ENCODE data around the gene PLA2G4F. TPM values are rescaled to one million over a fixed set of nuclear protein-coding genes. Genes with fewer than 3 reads are reported as not detected.
A peak's percentile ranks its signal among the peaks of the same experiment; 100 is the strongest.

Gene PLA2G4F
- total and polyA plus RNA-seq, 10 donors = 0.03 TPM; not detected in 9

DNA sequence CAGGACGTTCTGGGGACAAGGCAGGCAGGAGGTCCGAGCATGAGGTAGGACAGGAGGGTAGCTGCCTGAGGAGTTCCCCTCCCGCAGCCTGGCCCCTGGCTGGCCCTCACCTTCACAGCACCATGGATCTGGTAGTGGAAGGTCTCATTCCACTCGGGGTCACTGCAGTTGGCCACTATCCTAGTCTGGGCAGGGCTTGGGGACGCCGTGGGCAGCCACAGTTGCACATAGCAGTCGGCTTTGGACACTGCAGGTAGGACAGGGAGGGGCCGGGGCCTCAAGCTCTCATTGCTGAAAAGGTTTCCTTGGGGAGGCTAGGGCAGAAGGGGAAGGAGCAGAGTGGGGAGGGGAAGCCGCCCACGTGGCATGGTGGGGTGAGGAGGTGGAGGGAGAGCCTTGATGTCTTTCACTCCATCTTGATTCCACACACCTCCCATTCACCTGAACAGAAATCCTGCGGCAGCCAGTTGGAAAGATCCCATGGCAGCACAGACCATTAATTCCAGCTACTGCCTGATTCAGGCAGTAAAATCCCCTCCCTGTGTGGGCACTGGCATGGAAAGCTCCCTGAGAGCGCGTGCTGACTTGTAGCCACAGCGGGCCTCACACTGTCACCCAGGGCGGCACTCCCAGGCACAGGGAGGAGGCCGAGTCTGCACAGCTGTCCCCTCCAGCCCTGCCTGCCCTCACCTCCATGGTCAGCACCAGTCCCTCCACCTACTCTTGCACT, 2.1 kb downstream of the PLA2G4F start:
- WGBS, 5 donors = 84 to 90% (median 85%) methylated on average over 12 to 16 of the region's 16 CpGs
- Histone ChIP-seq H3K36me3 (peaks cover 0 to 12% (median 9%) of the 10 kb centered on the region in 6 donors), H3K4me3 (no peak overlapping the region), H3K9me3 (no peaks in the 10 kb centered on the region), H3K27ac (no peak overlapping the region), H3K27me3 (replicated peaks in 1 of 7) (peaks cover 0 to 3% (median 0%) of the 10 kb centered on the region in 7 donors), H3K4me1 (no peaks in the 10 kb centered on the region)
- TF ChIP-seq POLR2AphosphoS5 (IDR thresholded peaks at IDR 0.05) (no peak), POLR2A (IDR thresholded peaks at IDR 0.05) (no peak)
- TF ChIP-seq, protein P1, sequence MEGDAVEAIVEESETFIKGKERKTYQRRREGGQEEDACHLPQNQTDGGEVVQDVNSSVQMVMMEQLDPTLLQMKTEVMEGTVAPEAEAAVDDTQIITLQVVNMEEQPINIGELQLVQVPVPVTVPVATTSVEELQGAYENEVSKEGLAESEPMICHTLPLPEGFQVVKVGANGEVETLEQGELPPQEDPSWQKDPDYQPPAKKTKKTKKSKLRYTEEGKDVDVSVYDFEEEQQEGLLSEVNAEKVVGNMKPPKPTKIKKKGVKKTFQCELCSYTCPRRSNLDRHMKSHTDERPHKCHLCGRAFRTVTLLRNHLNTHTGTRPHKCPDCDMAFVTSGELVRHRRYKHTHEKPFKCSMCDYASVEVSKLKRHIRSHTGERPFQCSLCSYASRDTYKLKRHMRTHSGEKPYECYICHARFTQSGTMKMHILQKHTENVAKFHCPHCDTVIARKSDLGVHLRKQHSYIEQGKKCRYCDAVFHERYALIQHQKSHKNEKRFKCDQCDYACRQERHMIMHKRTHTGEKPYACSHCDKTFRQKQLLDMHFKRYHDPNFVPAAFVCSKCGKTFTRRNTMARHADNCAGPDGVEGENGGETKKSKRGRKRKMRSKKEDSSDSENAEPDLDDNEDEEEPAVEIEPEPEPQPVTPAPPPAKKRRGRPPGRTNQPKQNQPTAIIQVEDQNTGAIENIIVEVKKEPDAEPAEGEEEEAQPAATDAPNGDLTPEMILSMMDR (IDR thresholded peaks at IDR 0.05 in 8 of 11, conservative IDR thresholded peaks at IDR 0.05 in 3 of 11) = no peak
- DNase-seq = peak; percentile 51
- intact Hi-C loops (cut with DNase I; ENCODE audit: low total_unique reads) = no loop called here

DNA sequence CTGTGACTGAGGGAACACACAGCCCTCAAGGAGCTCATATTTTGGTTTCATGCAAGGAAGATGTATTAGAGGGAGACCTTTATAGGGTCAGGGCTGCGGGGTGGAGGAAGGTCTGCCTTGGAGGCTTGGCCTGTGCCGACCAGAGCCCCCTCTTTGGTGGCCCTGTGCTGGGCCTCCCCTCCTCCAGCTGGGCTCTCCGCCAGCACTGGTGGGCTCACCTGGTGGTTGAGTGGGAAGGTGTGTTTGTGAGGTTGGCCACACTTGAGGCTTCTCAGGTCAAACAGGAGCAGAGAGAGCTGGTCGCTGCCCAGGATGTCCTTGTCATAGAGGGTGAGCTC, 2.6 kb downstream of the PLA2G4F start:
- DNase-seq = peak; percentile 51
- Histone ChIP-seq H3K4me1 (no peaks in the 10 kb centered on the region), H3K4me3 (no peak overlapping the region), H3K27ac (no peak overlapping the region), H3K36me3 (peaks cover 0 to 7% (median 3%) of the 10 kb centered on the region in 6 donors), H3K27me3 (replicated peaks in 1 of 7) (peaks cover 0 to 3% (median 0%) of the 10 kb centered on the region in 7 donors), H3K9me3 (no peaks in the 10 kb centered on the region)
- intact Hi-C loops (cut with DNase I; ENCODE audit: low total_unique reads) = no loop called here
- WGBS, 5 donors = 54 to 89% (median 85%) methylated on average over 3 to 4 of the region's 4 CpGs
- no peak for TF ChIP-seq POLR2A (IDR thresholded peaks at IDR 0.05)
- TF ChIP-seq POLR2AphosphoS5 (IDR thresholded peaks at IDR 0.05) = no peak
- TF ChIP-seq, protein P1 (IDR thresholded peaks at IDR 0.05 in 8 of 11, conservative IDR thresholded peaks at IDR 0.05 in 3 of 11) = no peak

DNA sequence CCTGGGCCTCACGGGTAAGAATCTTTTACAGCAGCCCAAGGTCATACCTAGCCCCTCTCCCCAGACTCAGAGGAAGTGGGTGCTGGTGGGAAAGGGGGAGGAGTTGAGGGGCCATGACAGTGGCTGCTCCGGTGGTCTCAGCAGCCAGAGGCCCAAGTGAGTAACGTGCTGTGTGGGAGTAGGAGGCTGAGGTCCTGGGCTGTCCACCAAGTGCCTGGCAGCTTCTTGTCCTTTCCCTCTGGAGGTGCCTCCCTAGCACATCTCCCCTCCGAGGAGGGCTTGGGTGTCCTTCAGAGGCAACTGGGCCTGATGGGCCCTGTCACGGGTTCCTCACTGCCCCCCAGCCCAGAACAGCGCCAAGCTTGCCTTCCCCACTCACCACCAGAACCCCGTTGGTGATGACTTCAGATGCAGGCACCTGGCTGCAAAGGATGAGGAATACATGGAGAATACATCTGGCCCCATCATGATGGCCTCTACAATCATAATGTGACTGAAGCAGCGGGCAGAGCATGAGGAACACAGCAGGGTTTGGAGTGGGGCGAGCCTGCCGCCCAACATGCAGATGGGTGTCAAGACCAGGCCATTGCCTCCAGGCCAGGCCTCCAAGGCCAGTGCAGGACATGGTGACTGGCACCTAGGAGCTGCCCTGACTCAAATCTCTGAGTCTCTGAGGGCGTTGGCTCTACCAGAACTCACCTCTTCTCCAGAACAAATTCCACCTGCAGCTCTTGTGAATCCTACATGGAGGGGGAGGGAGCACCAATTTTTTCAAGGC, 3.3 kb downstream of the PLA2G4F start:
- DNase-seq = peak; percentile 60
- Histone ChIP-seq H3K36me3 (no peaks in the 10 kb centered on the region), H3K27me3 (replicated peaks in 1 of 7) (peaks cover 0 to 3% (median 0%) of the 10 kb centered on the region in 7 donors), H3K27ac (no peak overlapping the region), H3K4me3 (no peak overlapping the region), H3K4me1 (no peaks in the 10 kb centered on the region), H3K9me3 (no peaks in the 10 kb centered on the region)
- intact Hi-C loops (cut with DNase I; ENCODE audit: low total_unique reads) = no loop called here
- TF ChIP-seq POLR2AphosphoS5 (IDR thresholded peaks at IDR 0.05) (no peak), POLR2A (IDR thresholded peaks at IDR 0.05) (no peak)
- TF ChIP-seq, protein P1 (IDR thresholded peaks at IDR 0.05 in 8 of 11, conservative IDR thresholded peaks at IDR 0.05 in 3 of 11) = no peak
- WGBS, 5 donors = 83 to 87% (median 83%) methylated on average over 9 to 11 of the region's 11 CpGs
